Stimulated activated CD4-positive, alpha-beta T cell treated with anti-CD3 and anti-CD28 coated beads, Interleukin-12 subunit alpha, Interleukin-12 subunit beta, amount 100 ng/mL, for 48 hours (primary cell): Measurements from ENCODE around the gene RTKN.
"Not testable (repeated sequence)": the region's sequence is repeated elsewhere in the genome, so short reads cannot be mapped to it uniquely, and the experiment has no call there.

Source experiments
- DNase-seq, 3 donors: peaks; one replicate each; pipeline ENCODE4 v3.0.0-alpha.2; 2020; ENCODE audit warnings: low read depth in 2 of 3, low spot score in 1 of 3

Gene RTKN

DNA sequence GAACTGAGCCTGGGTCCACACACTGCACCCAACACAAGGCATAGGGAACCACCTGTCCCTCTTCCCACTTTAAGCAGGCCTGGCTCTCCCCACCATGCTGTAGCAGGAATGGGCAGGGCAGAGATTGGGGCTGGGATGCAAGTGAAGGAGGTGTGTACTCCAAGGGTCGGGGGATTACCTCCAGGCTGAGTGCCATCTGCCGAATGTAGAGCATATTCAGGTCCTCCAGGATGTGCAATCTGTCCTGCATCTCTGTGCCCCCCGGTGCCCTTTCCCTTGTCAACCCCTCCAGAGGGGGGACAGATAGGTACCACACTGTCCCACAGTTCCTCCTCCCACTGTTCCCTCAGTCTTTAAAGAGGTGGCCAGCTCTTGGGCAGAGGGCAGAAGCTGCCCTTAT, 2.4 kb downstream of the RTKN start:
- DNase-seq, result no peak

DNA sequence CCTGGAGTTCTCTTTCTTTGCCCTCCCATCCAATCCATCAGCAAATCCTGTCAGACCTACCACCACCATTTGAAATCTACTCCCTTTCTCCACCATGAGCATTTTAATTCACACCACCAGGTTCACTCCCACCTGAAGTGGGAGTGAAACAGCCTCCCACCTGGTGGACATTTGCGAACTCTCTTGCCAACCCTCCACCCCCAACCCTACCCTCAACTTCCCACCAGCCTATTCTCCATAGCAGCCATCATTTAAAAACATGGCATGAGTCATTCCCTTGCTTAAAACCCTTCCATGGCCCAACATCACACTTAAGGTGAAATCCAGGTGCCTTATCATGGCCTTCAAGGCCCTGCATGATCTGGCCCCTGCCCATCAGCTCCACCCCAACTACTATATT, 3.5 kb downstream of the RTKN start:
- no peak for DNase-seq

DNA sequence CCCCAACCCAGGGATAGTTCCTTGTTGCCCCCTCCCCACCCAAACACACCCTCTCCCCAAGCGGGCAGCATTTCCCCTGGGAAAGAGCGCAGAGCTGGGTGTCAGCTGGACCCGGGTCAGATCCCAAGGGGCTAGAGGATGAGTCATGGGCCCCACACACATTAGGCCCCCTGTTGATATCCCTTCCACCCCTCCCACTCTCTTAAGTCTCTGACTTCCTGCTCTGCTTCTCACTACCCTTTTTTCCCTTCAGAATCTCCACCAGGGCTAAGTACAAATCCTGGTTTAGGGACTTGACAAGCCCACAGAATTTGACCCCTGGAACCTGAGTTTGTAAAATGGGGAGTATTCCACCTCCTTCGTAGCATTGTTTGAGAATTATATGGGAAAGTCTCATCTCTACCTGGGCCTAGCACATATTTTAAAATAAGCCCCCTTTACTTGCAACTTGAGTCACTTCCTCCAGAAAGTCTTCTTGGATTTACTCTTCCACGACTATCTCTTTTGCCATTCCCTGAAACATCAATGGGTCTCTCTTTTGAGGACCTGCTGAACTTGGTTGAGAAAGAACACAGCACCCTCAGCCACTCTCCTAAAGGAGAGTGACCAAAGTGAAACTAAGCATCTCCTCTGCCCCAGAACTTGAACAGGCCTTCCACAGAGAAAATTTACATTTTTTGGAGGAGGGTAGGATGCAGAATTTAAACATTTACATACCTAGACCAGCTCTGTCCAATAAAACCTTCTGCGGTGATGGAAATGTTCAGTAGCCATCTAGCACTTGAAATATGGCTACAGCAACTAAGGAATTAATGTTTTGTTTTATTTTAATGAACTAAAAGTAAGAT, 4.7 kb downstream of the RTKN start:
- DNase-seq, result no peak

DNA sequence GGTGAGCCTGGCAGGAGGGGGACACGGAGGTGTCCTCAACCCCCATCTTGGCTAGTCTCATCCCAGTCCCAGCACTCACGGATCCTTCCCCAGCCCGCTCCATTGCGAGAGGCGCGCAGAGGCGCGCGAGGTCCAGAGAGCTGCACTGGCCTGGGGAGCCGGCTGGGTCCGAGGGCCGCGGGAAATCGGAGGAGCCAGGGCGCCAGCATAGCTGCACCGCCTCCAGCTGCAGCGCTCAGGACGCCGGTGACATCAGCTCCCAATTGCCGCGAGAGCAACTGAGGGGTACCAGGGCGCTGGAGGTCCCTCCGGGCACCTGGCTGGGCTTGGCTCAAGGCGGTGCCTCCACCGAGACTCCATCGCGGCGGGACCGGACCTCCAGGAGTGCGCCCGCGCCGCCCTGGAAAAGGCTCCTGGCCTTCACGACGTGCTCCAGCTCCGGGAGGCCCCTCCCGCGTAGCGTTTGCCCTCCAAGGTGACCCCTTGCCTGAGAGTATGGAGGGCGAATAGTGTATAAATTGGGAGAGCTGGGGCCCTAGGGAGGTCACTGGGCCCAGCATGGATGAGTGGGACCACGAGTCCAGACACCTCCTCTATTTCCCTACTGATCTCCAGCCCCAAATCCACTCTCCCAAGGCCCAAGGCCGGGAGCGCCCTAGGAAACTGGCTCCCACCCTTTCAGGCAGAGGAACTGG, 5.5 kb downstream of the RTKN start:
- DNase-seq, result no peak

DNA sequence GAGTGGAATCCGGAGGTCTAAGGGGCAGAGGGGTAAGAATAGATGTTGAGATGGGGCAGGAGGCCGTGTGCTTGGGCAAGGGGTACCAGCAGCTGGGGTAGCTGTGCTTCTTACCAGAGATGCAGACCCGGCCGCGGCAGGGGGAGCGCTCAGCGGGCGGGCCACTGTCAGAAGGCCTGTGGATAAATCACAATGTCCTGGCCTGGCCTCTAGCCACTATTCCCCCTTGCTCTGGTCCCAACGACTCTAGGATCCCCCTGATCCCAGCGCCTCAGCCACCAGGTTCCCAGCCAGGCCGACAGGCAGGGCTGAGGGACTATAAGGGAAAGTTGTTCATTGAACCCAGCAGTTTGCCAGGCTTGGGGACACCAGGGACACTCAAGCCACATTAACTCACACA, 11.2 kb downstream of the RTKN start:
- no peak for DNase-seq

DNA sequence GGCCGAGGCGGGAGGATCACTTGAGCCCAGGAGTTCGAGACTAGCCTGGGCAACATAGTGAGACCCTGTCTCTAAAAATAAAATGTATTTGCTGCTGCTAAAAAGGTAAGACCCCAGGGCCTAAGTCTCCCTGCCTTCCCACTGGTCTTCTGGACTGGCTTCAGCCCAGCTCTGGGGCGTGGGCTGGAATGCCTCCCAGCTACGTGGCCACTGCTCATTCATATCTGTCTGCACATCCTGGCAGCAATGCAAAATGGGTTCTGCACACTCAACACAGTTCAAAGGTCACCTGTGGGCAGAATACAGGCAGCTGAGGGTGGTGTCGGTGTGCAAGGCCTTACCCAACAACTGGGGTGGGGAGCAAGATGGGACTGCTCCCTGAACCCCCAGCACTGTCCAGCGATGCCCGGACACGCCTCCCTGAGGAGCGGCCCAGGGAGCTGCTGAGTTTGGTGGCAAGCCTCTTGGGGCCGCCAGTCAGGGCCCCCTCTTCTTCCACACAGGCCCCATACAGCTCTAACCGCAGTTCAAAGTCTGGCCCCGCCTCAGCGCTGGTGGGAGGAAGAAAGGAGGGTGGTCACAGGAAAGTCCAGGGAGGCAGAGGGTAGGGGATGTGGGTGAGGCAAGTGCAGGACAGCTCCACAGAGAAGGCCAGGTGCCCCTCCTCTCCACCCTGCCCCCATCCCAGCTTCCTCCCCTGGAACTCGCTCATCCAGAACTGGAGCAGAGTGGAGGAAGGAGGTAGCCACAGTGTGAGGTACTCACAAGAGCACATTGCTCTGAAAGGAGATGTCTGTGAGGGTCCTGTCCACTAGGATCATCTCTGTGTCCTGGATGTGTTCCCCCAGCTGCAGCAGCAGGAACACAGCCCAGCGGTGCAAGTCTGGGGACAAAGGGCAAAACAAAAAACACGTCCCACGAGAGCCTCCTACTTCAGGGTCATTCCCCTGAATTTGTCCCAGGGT, 12.0 kb downstream of the RTKN start:
- no peak for DNase-seq

DNA sequence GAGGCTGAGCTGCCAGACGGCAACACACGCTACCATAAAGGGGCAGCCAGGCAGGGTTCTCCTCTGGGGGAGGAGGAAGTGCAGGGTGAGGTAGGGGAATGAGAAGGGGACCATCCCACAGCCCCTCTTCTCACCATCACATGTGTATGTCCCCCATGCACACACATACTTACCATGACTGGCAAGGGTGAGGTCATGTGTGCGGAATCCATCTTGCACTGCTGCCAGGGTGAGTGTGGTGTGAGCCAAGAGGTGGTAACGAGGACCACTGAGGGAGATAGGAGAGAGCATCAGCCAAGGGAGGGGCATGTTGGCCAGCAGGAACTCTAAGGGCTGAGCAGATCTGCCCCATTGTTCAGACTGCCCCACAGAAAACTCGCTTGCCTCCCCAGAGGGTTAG, 13.1 kb downstream of the RTKN start:
- no peak for DNase-seq

DNA sequence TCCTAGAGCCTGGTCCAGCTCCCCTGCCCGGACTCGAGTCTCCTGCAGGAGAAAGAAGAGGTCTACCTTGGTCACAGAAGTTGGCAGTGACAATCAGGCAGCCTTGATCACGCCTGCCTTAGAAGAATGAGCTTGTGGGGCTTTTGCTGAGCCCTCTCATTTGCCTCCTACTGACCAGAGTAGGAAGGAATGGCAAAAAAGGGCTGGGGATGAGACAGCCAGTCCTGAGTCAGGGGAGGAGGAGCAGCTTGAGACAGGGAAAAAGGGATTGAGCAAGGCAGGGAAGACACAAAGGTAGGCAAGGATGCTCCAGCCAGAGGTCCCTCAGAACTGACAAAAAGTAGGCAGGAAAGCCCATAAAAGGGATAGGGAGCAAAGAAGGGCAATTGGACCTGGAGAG, 14.2 kb downstream of the RTKN start:
- DNase-seq, result no peak

DNA sequence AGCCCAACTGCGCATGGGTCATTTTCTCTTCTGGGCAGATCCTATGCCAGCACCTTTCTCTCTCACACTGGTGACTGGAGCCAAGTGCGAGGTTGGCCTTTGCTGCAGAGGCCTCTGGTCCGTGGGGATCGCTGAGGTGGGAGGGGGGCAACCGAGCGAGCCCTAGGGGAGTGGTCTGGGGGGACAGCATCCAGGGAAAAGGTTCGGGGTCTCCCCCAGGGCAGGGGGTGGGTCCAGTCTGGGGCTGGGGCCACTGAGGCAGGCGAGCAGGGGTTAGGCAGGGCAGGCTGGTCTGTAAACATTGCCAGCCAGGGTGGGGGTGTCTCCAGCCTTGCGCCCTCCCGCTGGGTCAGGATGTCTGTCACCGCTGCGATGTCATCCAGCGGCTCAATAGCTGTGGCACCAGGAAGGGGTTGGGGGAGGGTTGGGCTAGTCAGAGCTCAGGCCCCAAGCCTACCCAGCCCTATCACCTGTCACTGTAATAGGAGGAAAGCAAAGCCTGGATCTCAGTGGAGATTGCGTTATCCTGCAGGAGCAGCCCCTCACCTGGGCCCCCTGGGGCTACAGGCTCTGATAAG, 15.5 kb downstream of the RTKN start:
- no peak for DNase-seq

DNA sequence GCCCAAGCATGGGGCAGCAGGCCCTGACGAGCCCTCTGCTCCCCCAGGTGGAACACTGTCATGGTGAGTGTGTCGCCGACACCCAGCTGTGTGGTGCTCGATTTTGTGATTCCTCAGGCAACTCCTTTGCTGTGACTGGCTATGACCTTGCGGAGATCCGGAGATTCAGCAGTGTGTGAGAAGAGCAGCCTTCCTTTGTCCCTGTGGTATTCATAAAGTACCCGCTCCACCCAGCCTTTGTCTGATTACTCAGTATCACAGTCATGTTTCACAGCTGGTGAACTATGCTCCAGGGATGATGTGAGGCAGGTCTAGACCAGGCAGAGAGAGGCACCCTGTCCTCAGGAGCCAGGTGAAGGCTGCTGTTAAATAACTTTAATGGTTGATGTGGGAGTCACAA, 16.2 kb downstream of the RTKN start:
- DNase-seq, result no peak

DNA sequence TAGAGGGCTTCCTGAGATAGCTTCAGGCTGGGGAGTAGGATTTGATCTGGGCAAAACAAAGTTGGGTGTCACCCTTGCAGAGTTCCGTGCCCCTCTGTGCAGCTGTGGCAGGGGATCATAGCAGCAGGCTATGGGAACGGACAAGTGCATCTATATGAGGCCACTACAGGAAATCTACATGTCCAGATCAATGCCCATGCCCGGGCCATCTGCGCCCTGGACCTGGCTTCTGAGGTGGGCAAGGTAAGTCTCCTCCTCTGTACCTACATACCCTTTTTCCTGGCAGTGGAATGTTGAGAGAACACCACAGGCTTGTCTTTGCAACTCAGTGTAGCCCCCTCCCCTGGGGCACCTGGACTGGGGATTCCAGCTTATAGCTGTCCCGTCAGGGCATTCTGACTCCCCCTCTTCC, 16.7 kb downstream of the RTKN start:
- no peak for DNase-seq

DNA sequence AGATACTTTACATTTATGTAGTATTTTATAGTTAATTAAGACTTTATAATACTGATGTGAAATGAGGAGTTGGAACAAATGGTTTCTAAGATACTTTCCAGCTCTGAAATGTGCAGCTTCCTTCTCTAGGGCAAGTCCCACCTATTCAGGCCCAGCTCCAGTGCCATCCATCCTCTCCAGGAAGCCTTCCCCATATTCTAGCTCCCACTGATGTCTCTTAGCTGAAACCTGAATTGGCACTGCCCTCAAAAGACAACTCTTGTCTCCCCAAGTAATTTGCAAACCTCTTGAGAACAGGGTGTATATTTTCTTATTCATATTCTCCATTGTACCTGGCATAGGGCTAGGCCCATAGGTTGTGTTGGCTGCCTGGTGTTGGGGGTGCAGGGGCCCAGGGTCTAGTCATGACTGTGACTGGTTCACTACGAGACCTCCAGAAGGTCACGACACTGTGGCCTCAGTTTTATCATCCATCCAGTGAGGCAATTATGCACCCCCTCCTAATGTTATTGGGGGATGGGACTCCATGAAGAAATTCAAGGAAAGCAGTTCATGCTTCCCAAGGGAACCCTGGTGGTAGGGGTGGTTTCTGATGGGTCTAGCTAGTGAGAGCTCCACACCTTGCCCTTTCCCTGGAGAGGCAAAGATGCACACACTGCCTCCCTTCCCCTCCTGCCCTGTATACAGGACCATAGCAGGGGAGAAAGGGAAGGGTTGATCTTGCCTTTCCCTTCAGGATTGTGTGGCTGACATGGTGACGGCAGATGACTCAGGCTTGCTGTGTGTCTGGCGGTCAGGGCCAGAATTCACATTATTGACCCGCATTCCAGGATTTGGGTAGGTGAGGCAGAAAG, 17.4 kb downstream of the RTKN start:
- DNase-seq, result no peak

DNA sequence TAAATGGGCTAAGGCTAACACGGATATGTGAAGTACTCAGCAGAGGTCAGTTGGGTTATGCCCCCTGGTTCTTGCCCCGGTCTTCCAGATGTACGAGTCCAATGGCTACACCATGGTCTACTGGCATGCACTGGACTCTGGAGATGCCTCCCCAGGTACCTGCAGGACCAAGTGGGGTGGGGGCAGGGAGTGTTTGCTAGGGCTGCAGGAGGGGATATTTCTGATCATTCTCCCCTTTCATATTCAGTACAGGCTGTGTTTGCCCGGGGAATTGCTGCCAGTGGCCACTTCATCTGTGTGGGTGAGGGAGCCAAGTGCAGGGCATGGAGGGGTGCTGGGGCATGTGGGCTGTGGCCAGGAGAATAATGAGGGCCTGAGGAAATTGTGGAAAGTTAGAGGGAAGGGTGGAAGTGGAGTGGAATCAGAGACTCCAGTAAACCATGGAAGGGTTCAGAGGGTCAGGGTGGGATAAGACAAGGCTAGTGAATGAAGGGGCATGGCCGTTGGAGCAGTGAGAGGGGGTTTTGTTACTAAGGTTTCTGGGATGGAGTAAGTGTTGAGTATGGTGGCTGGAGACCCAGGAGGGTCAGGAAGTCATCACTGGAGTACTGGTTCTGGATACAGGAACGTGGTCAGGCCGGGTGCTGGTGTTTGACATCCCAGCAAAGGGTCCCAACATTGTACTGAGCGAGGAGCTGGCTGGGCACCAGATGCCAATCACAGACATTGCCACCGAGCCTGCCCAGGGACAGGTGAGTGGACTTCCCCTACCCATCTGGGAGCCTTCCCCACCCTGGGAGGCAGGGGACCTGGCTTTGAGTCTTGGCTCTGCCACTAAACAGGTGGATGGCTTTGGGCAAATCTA, 18.3 kb downstream of the RTKN start:
- no peak for DNase-seq

DNA sequence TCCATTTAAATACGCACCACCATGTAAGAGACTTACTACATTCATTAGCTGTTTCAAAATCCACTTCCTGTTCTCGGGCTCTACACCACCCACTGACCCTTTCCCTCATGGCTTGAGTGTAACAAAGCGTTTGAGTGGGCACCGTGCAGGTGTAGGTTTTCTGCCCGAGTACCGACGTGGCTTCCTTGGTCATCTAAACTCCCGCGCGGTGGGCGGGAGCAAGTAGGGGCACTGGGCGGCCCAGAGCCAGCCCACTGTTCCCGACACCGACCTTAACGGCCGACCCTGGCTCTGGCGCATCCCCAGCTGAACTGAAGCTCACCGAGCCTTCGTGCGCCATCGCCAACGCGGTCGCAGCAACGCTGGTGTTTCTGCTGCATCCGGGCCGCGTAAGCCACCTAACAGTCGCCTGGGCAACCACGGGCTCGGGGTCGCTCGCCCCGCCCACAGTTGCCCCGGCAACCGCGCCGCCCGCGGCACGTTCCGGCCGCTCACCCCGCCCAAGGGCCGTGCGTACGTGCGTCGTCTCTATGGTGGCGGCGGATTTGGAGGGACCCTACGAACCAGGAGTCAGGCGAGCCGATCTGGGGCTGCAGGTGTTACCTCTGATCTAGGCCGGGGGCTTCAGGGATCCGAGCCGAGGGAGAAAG, 20.4 kb downstream of the RTKN start, which contains the start of the genes C2orf81 and WDR54:
TSS of gene C2orf81 (minus strand) at position 399 of the 650 bp plus-strand sequence. CDS start at position 340, 59 bp downstream.
TSS of gene WDR54 (plus strand) at position 510 of the 650 bp plus-strand sequence. CDS start 424 bp downstream, outside the sequence.
- peak; percentile 88 to 93 (median 89) for DNase-seq

DNA sequence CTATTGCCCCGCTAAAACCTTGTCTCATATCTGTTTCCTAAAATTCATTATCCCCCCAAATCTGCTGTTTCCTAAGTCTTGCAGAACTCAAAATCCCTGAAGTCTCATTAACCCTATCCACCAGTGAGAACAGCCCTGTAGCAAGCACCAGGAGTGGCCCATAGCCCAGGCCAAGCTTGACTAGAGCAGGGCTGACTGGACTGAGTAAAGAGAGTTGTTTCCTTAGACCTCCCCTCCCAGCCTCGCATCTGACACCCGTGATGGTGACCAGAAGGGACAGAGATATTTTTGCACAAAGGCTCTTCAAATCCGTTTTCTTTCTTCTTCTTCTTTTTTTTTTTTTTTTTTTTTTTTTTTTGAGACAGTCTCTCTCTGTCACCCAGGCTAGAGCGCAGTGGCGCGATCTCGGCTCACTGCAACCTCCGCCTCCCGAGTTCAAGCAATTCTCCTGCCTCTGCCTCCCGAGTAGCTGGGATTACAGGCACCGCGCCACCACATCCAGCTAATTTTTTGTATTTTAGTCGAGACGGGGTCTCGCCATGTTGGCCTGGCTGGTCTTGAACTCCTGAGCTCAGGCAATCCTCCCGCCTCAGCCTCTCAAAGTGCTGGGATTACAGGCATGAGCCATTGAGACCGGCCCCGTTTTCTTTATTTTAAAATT, 21.2 kb downstream of the RTKN start:
- DNase-seq, result not testable (repeated sequence)

DNA sequence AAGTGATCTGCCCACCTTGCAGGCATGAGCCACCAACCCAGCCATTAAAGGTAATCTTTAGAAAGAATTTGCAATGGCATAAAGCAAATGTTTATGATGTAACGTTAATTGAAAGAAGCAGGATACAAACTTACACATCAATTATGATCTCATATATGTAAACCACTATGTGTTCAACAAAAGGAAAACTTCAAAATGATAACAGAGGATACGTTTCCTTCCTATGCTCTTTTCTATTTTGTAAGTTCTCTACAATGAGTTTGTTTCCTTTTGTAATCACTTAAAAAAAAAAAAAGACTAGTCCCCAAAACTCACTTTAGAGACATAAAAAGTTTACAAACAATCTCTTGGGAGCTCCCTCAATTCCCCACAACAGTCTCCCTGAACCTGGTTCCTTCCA, 21.7 kb downstream of the RTKN start:
- DNase-seq, result no peak

DNA sequence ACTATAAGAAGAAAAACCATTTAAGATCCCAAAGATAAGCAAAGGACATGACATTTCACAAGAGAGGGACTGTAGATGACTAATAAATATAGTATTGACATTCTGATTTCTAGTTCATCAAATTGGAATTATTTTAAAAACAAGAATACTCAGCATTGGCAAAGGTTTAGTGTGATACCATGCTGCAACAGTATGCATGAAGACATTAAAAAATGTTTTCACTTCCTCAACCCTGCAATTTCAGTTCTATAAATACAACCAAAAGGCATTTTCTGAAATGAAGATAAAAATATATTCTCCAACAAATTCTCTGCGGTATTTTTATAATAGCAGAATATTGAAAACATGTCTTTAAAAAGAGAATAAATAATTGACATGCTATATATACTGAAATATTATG, 22.4 kb downstream of the RTKN start:
- no peak for DNase-seq

DNA sequence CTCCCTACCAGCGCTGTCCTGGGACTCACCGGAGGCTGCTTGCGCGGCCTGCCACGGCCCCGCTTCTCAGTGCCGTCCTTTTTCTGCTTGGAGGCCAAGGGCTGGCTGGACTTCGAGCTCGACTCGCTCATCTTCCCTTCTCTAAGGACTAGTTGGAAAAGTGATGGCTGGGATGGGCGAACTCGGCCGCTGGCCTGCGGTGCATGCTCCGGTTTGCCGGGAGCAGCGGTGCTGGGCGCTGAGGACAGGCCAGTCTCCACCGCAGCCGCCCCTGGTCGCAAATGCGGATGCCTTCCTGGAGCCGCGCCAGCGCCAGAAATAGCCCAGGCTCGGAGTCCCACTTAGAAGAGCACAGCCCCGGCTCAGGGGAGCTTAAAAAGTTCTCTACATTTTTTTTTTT, 23.4 kb downstream of the RTKN start:
- no peak for DNase-seq
